Tibial nerve (tissue), 4 donors: Measurements from ENCODE around the gene TAGLN2. TPM values are rescaled to one million over a fixed set of nuclear protein-coding genes. Genes with fewer than 3 reads are reported as not detected.

ENCODE experiments used
- DNase-seq, 2 donors: peaks; one replicate each; pipeline ENCODE4 v3.0.0-alpha.2; 2019; ENCODE audit warnings: low spot score in 2 of 2
- H3K27ac ChIP-seq, 4 donors: fragments of 200-600 bp; sonication (generic) in 3 of 4; one replicate each; pipeline ENCODE4 v1.5.1; 2017 to 2019; ENCODE audit warnings: mild to moderate bottlenecking in 1 of 4
- H3K27me3 ChIP-seq, 2 donors: fragments of 200-600 bp; sonication (generic) in 1 of 2; one replicate each; pipeline versions ENCODE4 v1.5.1 to v1.6.0; 2017 to 2019
- H3K36me3 ChIP-seq, 3 donors: fragments of 200-600 bp; sonication (generic); one replicate each; pipeline ENCODE4 v1.5.1; 2018 to 2019
- H3K4me1 ChIP-seq, 4 donors: fragments of 200-600 bp; sonication (generic) in 3 of 4; one replicate each; pipeline ENCODE4 v1.5.1; 2017 to 2019
- H3K4me3 ChIP-seq, 4 donors: fragments of 200-600 bp; sonication (generic) in 3 of 4; one replicate each; pipeline ENCODE4 v1.5.1; 2017 to 2019; ENCODE audit warnings: mild to moderate bottlenecking in 1 of 4, moderate library complexity in 1 of 4
- H3K9me3 ChIP-seq, 4 donors: fragments of 200-600 bp; sonication (generic) in 3 of 4; one replicate each; pipeline ENCODE4 v1.5.1; 2017 to 2019
- CTCF ChIP-seq, 5 experiments: fragments of 200-600 bp in 3 of 5; fragments of 450-650 bp in 2 of 5; sonication (generic) in 3 of 5; IDR thresholded peaks; one replicate each; pipeline ENCODE4 v1.5.1; 2016 to 2019; ENCODE audit warnings: antibody characterized with exemption in 5 of 5, mild to moderate bottlenecking in 3 of 5, moderate library complexity in 2 of 5
- EP300 ChIP-seq, 2 donors: sonication (generic); formaldehyde crosslinking; IDR thresholded peaks; one replicate each; pipeline ENCODE4 v1.6.1; 2017; ENCODE audit warnings: antibody characterized with exemption in 2 of 2, mild to moderate bottlenecking in 1 of 2
- POLR2A ChIP-seq, 2 donors: fragments of 450-650 bp; IDR thresholded peaks; one replicate each; pipeline ENCODE4 v1.6.1; 2017; ENCODE audit warnings: antibody characterized with exemption in 2 of 2, mild to moderate bottlenecking in 2 of 2, moderate library complexity in 2 of 2
- WGBS, 2 donors: methylation state at CpG; one replicate each; pipeline ENCODE4 v1.1.5; 2018; 5-methylcytosine and 5-hydroxymethylcytosine counted together
- total RNA-seq, 4 donors: library from RNA; depleted of rRNA; stranded (reverse); fragments of >200 nt; gene quantifications; one replicate each; pipeline ENCODE4 v1.1.0, GENCODE V29; 2016

Gene TAGLN2
- total RNA-seq, 4 donors from 2014 or later = 149 to 205 (median 168) TPM

GRCh38 chr1:159889821-159890252 is 35.5 kb downstream of the TAGLN2 start:
- no peak overlapping the region for H3K4me3 ChIP-seq
- H3K27ac ChIP-seq = peak overlapping the region in 2 of 4 donors; percentile 38 to 52
- peaks cover 0 to 25% (median 12%) of the 10 kb centered on the region in 4 donors for H3K4me1 ChIP-seq
- H3K36me3 ChIP-seq = no peaks in the 10 kb centered on the region
- WGBS, 2 donors = 21 to 41% methylated on average over 2 of the region's 2 CpGs
- H3K27me3 ChIP-seq = no peaks in the 10 kb centered on the region
- H3K9me3 ChIP-seq = no peaks in the 10 kb centered on the region
- peak in 1 of 2 donors; percentile 27 for DNase-seq
- TF ChIP-seq CTCF (IDR thresholded peaks at IDR 0.05) = no peak
- TF ChIP-seq POLR2A (IDR thresholded peaks at IDR 0.05) = no peak
- no peak for TF ChIP-seq EP300 (IDR thresholded peaks at IDR 0.05)

- H3K27me3 ChIP-seq = no peaks in the 10 kb centered on the region
- TF ChIP-seq EP300 (IDR thresholded peaks at IDR 0.05) = no peak
- TF ChIP-seq CTCF (IDR thresholded peaks at IDR 0.05) = no peak
- no peak for TF ChIP-seq POLR2A (IDR thresholded peaks at IDR 0.05)
- H3K4me1 ChIP-seq = peaks cover 0 to 25% (median 12%) of the 10 kb centered on the region in 4 donors
- H3K27ac ChIP-seq = peak overlapping the region in 2 of 4 donors; percentile 7 to 38
- H3K9me3 ChIP-seq = no peaks in the 10 kb centered on the region
- peaks cover 0 to 3% (median 0%) of the 10 kb centered on the region in 3 donors for H3K36me3 ChIP-seq
- DNase-seq = no peak
- H3K4me3 ChIP-seq = no peak overlapping the region
- 92 to 97% methylated on average over 4 of the region's 4 CpGs for WGBS, 2 donors
These were observed 36.1 kb downstream of the TAGLN2 start for GRCh38 chr1:159889202-159889601.

- peaks cover 0 to 4% (median 0%) of the 10 kb centered on the region in 3 donors for H3K36me3 ChIP-seq
- no peak overlapping the region for H3K27ac ChIP-seq
- no peak for DNase-seq
- no peak overlapping the region for H3K4me3 ChIP-seq
- TF ChIP-seq CTCF (IDR thresholded peaks at IDR 0.05) (no peak), EP300 (IDR thresholded peaks at IDR 0.05) (no peak), POLR2A (IDR thresholded peaks at IDR 0.05) (no peak)
- H3K27me3 ChIP-seq = no peaks in the 10 kb centered on the region
- WGBS, 2 donors = 75 to 81% methylated on average over 8 of the region's 8 CpGs
- peaks cover 0 to 13% (median 1%) of the 10 kb centered on the region in 4 donors for H3K4me1 ChIP-seq
- H3K9me3 ChIP-seq = no peaks in the 10 kb centered on the region
These were observed 41.0 kb downstream of the TAGLN2 start for GRCh38 chr1:159884296-159884695.

- TF ChIP-seq EP300 (IDR thresholded peaks at IDR 0.05) = no peak
- DNase-seq = no peak
- Histone ChIP-seq H3K27me3 (no peaks in the 10 kb centered on the region), H3K4me1 (peaks cover 0 to 8% (median 0%) of the 10 kb centered on the region in 4 donors), H3K9me3 (no peaks in the 10 kb centered on the region), H3K4me3 (no peak overlapping the region), H3K36me3 (peaks cover 0 to 4% (median 0%) of the 10 kb centered on the region in 3 donors), H3K27ac (no peak overlapping the region)
- WGBS, 2 donors = 72 to 76% methylated on average over 3 to 4 of the region's 4 CpGs
These were observed 42.2 kb downstream of the TAGLN2 start for GRCh38 chr1:159883134-159883533.

- H3K27me3 ChIP-seq = no peaks in the 10 kb centered on the region
- peaks cover 0 to 4% (median 0%) of the 10 kb centered on the region in 3 donors for H3K36me3 ChIP-seq
- no peak overlapping the region for H3K4me3 ChIP-seq
- H3K4me1 ChIP-seq = peaks cover 0 to 8% (median 0%) of the 10 kb centered on the region in 4 donors
- 84 to 86% methylated on average over 2 of the region's 2 CpGs for WGBS, 2 donors
- H3K9me3 ChIP-seq = no peaks in the 10 kb centered on the region
- H3K27ac ChIP-seq = no peak overlapping the region
- no peak for DNase-seq
- TF ChIP-seq EP300 (IDR thresholded peaks at IDR 0.05) (no peak), CTCF (IDR thresholded peaks at IDR 0.05) (no peak), POLR2A (IDR thresholded peaks at IDR 0.05) (no peak)
These were observed 42.8 kb downstream of the TAGLN2 start for GRCh38 chr1:159882527-159882862.
